Activated T-cell treated with anti-CD3 and anti-CD28 coated beads, Interleukin-2, amount 50 U/mL, for 24 hours (primary cell): ENCODE results near the gene LRRC37B.
"Not testable (repeated sequence)": the region's sequence is repeated elsewhere in the genome, so short reads cannot be mapped to it uniquely, and the experiment has no call there.

ENCODE experiments used
- DNase-seq: peaks from one replicate; pipeline ENCODE4 v3.0.0-alpha.2; 2020
- H3K27ac Mint-ChIP-seq: 2 replicates; pipeline ENCODE4 v1.8.0; 2020; ENCODE audit warnings: mild to moderate bottlenecking, mixed read lengths
- H3K27me3 Mint-ChIP-seq: 2 replicates; pipeline ENCODE4 v1.8.0; 2020; ENCODE audit warnings: mixed read lengths
- H3K36me3 Mint-ChIP-seq: 2 replicates; pipeline ENCODE4 v1.8.0; 2020; ENCODE audit warnings: low read depth, mixed read lengths
- H3K4me1 Mint-ChIP-seq: 2 replicates; pipeline ENCODE4 v1.8.0; 2020; ENCODE audit warnings: low read depth, mixed read lengths
- H3K4me3 Mint-ChIP-seq: 2 replicates; pipeline ENCODE4 v1.8.0; 2020; ENCODE audit warnings: mild to moderate bottlenecking, moderate library complexity, mixed read lengths
- H3K9me3 Mint-ChIP-seq: 2 replicates; pipeline ENCODE4 v1.8.0; 2020; ENCODE audit warnings: mixed read lengths

LRRC37B gene

DNA sequence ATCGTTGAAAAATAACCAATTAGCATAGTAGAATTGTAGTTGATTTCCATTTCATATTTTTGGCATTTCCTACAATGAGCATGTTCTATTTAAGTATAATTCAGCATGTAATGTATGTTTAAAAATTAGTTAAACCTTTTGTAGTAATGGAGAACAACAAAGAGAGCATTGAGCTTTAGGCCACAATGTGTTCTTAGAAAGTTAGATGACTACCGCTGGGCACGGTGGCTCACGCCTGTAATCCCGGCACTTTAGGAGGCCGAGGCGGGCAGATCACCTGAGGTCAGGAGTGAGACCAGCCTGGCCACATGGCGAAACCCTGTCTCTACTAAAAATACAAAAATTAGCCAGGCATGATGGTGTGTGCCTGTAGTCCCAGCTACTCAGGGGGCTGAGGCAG lies 93.1 kb downstream of the LRRC37B start:
- H3K36me3 Mint-ChIP-seq, H3K27me3 Mint-ChIP-seq, DNase-seq, H3K4me3 Mint-ChIP-seq, H3K27ac Mint-ChIP-seq, H3K9me3 Mint-ChIP-seq: not testable (repeated sequence)
- peaks cover 19% of the 10 kb centered on the region for H3K4me1 Mint-ChIP-seq

DNA sequence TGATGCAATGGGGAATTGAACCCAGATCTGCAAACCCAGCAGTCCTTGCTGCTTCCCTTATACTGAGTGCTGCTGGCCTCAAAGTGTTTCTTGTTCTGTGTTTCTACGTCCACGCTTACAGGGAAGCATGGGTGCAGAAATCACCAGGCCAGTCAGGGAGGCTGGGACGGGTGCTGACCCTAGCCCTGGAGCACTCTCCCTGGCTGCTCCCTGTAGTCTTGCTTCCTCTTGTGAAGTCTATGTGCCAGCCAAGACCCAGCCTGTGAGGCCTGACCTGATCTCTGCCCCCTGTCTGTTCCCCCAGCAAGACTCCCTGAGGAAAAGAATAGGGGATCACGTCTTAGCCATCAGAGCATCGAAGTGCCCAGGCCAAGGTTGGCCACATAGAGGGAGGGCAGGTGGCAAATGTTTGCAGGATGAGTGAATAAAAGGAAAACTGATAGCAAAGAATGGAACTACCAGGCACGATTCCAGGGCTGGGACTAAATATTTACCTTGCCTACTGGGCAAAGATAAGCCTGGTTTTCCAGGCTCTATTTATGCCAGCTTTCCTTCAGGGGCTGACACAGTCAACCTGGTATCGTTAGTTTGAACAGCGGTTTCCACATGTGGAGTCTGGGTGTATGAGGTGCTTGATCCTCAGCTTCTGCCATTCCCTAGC lies 93.9 kb downstream of the LRRC37B start:
- DNase-seq, result no peak
- Mint-ChIP-seq H3K4me3 (no peak overlapping the region), H3K27me3 (no peaks in the 10 kb centered on the region), H3K4me1 (peaks cover 20% of the 10 kb centered on the region), H3K27ac (no peak overlapping the region), H3K9me3 (no peaks in the 10 kb centered on the region), H3K36me3 (no peaks in the 10 kb centered on the region)

DNA sequence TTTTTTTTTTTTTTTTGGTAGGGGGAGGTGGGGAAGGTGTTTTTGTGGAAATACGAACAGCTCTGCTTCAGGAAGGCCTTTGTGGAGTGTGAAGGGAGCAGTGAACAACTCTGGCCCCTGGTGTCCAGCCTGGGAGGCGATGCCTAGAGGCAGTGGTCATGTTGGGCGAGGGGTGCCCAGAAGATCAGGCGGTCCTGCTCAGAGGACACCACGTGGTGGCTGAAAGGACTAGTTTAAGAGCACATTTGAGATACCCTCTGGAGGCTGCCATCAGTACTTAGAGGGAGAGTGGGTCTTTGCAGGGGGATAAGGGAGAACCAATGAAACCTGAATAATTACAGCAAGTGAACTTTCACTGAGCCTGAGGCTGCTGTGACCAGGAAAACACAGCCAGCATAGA lies 95.0 kb downstream of the LRRC37B start:
- Mint-ChIP-seq H3K27me3 (no peaks in the 10 kb centered on the region), H3K9me3 (no peaks in the 10 kb centered on the region), H3K27ac (no peak overlapping the region), H3K4me3 (no peak overlapping the region), H3K4me1 (peaks cover 26% of the 10 kb centered on the region), H3K36me3 (no peaks in the 10 kb centered on the region)
- no peak for DNase-seq

DNA sequence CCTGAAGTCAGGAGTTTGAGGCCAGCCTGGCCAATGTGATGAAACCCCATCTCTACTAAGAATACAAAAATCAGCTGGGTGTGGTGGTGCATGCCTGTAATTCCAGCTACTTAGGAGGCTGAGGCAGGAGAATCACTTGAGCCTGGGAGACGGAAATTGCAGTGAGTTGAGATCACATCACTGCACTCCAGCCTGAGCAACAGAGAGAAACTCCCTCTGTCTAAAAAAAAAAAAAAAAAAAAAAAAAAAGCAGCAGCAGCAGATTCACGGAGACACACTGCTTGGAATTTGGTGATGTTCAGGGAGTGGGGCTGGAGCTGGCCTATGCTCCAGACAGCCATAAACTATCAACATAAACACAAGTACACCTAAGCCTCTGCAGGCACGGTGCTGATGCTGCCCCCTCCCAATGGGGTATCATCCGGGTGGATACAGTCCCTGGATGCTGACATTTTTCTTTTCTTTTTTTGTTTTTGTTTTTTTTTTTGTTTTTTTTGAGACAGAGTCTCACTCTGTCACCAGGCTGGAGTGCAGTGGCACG lies 95.5 kb downstream of the LRRC37B start:
- Mint-ChIP-seq H3K4me1 (peaks cover 32% of the 10 kb centered on the region), H3K27me3 (no peaks in the 10 kb centered on the region), H3K36me3 (no peaks in the 10 kb centered on the region), H3K27ac (no peak overlapping the region), H3K9me3 (no peaks in the 10 kb centered on the region), H3K4me3 (no peak overlapping the region)
- no peak for DNase-seq
